DMS153 treated with DMSO at 0.1 percent for 48 hours (cell line): ENCODE measurements around the gene SLC9B1.
"Not testable (repeated sequence)": the region's sequence is repeated elsewhere in the genome, so short reads cannot be mapped to it uniquely, and the experiment has no call there.

Source experiments
- DNase-seq: peaks from one replicate; lab custom pipeline; 2025; ENCODE audit not compliant: unreplicated experiment; lab: John Stamatoyannopoulos, UW

The SLC9B1 gene

DNA sequence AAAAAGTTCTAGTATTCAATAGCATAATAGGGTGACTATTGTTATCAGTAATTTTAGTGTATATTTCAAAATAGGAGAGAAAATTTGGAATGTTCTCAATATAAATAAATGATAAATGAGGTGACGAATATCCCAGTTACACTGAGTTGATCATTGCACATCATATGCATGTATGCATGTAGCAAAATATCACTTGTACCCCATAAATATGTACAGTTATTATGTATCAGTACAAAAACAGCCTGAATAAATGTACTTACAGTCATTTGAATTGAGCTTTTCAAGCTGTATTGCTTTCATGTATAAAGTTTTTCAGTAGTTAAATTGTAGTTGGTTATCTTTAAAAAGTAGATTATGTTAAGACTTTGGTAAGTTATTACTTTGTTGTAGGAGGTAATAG is 138.2 kb downstream of the SLC9B1 start:
- no peak for DNase-seq

DNA sequence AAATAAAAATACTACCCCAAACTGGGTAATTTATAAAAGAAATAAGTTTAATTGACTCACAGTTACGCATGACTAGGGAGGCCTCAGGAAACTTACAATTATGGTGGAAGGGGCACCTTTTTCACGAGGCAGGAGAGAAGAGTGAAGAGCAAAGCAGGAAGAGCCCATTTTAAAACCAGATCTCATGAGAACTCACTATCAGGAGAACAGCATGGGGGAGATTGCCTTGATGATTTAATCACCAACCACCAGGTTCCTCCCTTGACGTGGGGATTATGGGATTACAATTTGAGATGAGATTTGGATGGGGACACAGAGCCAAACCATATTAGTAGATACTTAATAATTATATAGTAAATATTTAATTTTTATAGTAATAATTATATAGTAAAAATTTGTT is 140.6 kb downstream of the SLC9B1 start:
- no peak for DNase-seq

DNA sequence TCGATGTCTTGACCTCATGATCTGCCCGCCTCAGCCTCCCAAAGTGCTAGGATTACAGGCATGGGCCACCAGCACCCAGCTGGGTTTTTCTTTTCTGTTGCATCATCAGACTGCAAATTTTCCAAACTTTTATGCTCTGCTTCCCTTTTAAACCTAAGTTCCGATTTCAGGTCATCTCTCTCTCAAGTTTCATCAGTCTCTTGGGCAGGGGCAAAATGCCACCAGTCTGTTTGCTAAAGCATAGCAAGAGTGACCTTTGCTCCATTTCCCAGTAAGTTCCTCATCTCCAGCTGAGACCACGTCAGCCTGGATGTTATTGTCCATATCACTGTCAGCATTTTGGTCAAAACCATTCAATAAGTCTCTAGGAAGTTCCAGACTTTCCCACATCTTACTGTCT is 141.2 kb downstream of the SLC9B1 start:
- DNase-seq = not testable (repeated sequence)

DNA sequence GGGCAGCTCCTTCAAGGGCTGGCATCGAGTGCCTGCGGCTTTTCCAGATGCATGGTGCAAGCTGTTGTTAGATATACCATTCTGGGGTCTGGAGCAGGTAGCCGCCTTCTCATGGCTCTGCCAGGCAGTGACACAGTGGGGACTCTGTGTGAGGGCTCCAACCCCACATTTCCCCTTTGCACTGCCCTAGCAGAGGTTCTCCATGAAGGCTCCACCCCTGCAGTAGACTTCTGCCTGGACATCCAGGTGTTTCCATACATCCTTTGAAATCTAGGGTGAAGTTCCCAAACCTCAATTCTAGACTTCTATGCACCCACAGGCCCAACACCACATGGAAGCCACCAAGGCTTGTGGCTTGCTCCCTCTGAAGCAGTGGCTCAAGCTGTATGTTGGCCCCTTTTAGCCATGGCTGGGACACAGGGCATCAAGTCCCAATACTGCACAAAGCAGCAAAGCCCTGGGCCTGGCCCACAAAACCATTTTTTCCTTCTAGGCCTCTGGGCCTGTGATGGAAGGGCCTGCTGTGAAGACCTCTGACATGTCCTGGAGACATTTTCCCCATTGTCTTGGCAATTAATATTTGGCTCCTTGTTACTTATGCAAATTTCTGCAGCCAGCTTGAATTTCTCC is 141.9 kb downstream of the SLC9B1 start:
- DNase-seq = not testable (repeated sequence)

DNA sequence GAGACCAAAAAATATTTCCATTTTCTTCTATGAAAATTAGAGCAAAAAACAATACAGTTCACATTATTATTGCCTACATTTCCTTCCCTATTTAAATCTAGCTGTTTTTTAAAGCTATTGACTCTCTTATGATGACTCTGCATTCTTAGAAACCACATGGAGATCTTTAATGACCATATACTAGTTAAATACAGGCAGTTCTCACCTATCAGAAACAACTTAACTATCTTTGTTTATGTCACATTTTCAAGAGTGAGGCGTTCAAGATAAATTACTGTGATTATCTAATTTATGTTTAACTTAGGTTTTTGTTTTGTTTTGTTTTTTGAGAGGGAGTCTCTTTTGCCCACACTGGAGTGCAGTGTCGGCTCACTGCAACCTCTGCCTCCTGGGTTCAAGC is 147.7 kb downstream of the SLC9B1 start:
- DNase-seq = no peak

DNA sequence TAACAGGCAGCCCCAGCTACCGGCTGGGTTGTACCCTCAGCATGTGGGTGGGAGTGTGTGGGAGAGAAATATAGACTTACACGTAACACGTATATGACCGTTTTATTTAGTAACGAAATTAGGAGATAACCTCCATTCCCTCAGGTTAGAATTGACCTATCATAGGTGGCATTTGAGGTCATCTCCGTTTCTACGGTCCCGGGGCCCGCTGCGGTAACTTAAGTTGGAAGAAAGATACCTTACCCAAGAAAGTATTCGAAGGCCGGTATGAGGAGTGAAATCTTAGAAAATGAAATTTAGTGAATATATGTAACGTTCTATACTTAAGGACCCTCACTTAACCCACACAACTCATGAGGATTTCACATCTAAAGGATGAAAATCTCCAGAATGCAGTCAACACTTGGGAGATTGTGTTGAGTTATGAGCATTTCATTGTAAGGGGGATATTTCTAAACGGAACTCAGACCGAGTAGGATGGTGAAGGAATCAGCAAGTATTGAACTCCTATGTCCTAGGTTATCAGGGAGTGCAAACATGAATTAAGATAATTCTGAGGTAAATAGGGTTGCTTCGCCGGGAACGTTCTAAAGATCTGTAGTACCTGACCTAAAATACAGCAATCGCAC is 149.8 kb downstream of the SLC9B1 start:
- peak; percentile 78 for DNase-seq

DNA sequence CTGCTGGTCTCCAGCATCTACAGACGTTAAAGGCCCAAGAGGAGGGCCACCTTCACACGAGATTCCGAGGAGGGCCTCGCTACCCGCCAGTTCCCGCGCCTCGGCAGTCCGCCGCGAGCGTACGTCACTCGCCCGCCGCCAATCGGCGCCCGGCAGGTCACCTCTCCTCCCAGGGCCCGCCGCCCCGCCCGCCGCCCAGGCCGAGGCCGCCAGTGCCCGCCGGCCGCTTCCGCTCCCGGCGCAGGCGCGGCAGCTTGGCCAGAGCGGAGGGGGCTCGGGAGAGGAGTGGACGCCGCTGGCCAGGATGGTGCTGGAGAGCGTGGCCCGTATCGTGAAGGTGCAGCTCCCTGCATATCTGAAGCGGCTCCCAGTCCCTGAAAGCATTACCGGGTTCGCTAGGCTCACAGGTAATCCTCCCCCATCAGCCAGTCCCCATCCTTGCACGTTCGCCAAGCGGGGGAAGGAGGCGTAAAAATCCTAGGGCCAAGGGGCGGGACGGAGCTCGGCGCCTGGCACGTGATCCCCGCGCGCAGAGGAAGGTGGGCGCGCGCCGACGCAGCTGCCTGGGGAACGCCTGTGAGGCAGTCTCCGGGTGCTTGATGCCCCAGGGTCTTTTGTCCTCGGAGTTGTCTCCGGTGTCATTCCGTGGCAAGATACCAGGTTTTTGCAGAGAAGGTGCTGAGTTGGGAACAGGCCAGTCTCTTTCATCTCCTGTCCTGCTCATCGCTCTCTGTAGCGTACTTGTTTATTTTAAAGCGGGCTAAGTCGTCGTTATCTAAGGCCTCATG is 150.5 kb downstream of the SLC9B1 start, which contains the start of gene CISD2:
Gene CISD2 (plus strand): TSS at position 212 of the 788 bp plus-strand sequence. CDS start 93 bp downstream, at position 305.
- DNase-seq = peak; percentile 91

DNA sequence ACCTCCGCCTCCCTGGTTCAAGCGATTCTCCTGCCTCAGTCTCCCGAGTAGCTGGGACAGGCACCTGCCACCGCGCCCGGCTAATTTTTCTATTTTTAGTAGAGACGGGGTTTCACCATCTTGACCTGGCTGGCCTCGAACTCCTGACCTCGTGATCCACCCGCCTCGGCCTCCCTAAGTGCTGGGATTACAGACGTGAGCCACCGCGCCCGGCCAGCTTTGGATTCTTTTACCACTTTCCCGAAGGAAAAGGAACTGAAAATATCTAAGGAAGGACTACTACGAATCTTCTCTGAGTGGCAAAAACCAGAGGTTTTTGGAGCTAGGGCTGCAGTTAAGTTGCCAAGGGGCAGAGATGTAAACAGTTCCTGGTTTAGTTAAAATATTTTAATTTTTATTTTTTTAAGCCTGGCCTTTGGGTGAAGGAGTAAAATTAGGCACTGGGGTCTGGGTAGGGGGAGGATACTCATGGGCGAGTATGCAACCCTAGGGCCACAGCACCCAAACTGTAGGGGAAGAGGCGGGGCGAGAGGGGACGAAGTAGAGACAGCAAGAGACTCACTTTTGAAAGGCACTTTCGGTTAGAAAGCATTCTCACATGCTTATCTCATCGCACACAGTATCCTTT is 151.2 kb downstream of the SLC9B1 start:
- DNase-seq = no peak

DNA sequence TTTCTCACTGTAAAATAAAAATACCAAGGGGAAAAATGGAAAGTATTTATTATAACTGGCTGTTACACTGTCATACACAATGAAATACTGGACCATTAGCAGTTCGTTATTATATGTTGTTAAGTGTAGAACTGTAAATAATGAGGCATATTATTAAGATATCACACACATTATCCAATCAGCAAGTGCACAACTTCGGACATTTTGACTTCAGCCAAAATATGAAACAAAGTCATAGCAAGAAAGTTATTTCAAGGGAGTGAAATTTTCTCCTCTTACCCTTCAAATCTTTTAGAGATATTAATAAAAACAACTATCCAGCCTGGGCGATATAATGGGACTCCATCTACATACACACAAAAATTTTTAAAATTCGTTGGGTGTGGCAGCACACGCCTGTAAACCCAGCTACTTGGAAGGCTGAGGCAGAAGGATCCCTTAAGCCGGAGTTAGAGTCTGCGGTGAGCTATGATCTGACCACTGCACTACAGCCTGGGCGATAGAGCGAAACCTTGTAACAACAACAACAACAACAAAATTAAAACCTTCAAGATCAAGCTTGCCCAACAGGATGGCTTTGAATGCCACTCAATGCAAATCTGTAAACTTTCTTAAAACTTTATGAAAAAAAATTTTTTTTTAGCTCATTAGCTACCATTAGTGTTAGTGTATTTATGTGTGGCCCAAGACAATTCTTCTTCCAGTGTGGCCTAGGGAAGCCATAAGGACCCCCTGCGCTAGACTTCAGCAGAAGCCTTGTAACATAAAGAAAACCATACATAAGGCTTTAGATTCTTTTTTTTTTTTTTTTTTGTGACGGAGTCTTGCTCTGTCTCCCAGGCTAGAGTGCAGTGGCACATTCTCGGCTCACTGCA is 152.0 kb downstream of the SLC9B1 start:
- DNase-seq = no peak

DNA sequence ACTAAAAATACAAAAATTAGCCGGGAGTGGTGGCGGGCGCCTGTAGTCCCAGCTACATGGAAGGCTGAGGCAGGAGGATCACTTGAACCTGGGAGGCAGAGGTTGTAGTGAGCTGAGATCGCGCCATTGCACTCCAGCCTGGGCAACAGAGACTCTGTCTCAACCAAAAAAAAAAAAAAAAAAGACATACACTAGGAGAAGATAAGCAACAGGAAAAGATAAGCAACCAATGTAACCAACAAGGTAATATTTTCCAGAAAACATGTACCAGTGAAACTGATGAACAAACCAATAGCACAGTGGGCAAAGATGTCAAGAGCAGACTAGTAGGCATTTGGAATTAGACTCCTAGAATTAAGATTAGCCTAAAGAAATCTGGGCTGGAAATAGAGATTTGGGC is 154.2 kb downstream of the SLC9B1 start:
- DNase-seq = not testable (repeated sequence)

DNA sequence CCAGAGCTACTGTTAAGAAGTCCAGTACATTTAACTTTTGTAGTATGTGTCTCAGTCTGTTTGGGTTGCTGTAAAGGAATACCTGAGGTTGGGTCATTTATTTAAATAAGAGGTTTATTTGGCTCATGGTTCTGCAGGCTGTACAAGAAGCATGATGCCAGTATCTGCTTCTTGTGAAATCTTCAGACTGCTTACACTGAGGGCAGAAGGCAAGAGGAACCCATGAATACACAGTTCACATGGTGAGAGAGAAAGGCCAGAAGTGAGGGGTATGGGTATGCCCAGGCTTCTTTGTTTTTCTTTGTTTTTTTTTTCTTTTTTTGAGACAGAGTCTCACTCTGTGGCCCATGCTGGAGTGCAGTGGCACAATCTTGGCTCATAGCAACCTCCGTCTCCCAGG is 156.8 kb downstream of the SLC9B1 start:
- no peak for DNase-seq

DNA sequence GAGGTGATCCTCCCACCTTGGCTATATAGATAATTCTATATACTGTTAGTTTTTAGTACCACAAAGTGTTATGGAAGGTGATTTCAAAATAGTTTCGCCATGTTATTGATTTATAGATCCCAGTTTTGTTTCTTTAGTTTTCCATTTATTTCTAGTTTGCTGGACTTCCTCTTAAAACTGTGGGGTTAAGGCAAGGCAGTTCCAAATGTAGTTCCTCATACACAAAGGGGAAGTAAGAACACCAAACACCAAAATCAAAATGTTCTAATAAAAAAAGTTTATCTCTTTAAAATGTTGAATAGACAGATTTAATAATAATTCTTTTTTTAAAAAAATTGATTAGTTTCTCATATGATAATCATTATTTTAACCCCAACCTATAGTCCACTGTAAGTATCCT is 157.5 kb downstream of the SLC9B1 start:
- DNase-seq = no peak

DNA sequence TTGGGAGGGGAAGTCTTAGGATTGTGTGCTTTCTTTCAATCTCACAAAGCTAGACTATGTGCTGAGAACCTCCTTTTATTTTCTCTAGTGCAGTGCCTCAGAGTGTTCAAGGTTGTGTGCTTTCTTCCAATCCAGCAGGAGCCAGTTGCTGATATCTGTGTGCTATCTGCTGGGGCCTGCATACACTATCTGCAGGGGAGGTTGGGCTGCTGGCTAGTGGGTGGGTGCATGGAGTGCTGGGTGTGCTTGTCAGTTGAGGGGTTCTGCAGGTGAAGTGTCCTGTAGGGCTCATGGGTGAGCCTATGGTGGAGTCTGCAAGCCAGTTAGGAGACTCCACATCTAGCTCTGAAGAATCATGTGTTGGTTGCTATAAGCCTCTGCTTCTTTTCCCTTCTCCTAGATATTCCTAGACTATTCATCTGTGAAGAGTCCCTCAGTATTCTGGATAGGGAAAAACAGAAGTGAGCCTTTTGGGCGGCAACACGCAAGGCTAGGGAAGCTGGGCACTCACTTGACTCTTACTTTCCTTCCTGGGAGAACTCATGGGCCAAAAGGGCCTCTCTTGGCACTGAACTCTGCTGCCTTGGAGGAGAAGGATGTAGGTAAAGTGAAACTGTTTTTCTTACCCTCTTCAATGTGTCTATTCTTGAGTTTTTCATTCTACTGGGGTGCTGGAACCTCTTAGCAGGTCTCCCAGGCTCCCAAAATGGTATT is 158.7 kb downstream of the SLC9B1 start:
- no peak for DNase-seq

DNA sequence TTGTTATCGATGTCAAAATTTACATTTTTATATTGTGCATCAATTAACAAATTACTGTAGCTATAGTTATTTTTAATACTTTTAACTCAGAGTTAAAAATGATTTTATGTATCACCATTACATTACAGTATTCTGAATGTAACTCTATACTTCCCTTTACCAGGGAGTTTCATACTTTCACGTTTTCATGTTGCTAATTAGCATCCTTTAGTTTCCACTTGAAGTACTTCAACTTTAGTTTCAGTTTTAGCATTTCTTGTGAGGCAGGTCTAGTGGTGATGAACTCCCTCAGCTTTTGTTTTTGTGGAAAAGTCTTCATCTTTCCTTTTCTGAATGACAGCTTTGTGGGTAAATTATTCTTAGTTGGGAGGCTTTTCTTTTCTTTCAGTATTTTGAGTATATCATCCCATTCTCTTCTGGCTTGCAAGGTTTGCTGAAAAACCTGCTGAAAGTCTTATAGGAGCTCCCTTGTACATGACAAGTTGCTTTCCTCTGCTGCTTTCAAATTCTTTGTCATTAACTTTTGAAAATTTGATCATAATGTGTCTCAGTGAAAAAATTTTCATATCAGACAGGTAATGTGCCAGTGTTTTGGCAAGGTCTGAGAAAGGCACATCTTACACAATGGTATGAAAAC is 160.6 kb downstream of the SLC9B1 start:
- no peak for DNase-seq
